Activated CD4-positive, CD25-positive, alpha-beta regulatory T cell (primary cell): Measurements from ENCODE around the gene COPS8.

ENCODE experiments used
- DNase-seq, 4 experiments: peaks; one replicate each; lab custom pipeline; 2025; lab: John Stamatoyannopoulos, UW

Gene COPS8

DNA sequence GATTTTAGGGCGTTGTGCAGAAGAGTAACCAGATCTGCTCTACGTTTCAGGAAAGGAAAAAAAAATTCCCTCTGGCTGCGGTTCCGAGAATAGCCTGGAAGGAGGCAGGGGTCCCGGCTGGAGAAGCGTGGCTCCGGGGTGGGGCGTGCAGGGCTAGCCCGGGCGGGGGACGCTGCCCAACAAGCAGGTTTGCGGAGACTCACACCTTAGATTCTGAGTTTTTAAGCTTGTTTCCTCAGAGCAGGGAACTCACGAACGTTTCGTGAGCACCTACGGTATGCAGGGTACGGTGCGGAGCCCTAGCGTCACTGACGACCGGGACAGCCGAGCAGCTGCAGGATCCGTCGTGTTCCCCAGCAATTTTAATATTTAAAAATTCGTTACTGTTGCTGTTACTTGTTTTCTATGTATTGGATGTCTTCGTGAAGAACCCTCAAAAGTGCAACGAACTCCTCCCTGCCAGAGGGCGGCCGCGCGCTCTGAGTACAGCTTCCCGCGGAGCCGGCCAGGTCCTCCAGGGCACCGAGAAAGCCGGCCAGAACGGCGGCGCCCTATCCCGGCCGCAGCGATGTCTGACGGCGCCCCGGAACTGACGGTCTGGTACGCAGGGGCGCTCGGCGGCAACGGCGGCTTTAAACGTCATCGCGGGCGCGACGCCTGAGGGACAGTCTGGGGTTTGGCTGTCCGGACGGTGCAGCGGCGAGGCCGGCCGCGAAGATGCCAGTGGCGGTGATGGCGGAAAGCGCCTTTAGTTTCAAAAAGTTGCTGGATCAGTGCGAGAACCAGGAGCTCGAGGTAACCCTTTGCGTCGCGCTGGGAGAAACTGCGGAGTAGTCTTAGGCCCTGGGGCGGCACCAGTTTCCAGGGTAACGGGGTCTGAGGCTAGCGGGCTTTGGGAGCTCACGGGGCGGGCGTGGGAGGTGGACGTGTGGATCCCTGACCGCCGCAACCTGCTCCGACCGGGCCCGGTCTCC lies at the start of gene COPS8:
COPS8 (plus strand) TSS at position 642 of the 974 bp plus-strand sequence; CDS start at position 718, 76 bp downstream.
- DNase-seq = peak; percentile 79 to 88 (median 84)

DNA sequence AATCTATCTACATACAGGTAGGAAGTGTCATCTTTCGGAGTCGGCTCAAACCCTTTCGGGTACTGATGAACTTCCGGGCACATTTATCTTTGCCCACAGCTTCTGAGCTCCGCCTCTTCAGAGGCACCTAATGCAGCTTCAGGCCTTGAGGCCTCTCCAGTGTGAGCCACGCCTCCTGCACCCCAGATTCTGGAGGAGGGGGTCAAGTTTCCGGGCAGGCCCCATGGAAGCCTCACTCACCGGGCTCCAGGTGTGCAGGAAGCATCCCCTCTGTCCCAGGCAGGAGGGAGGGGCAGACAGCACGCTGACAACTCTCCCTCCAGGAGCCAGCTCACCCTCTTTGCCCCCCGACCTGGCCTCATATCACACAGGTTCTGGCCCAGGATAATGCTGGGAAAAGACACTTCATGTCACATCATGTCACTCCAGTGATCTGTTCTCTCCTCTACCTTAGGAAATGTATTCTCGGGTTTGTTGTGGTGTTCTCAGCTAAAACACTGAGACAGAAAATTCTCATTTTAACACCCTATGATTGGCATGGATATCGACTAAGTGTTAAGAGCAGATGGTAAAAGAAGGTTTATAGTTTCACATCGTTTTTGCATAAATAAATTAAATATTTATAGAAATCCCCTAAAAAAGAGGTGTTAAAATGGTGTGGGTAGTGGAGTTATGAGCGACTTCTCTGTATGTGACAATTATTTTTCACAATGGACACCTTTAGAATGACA lies 46.2 kb upstream of the COPS8 start:
- DNase-seq = no peak

DNA sequence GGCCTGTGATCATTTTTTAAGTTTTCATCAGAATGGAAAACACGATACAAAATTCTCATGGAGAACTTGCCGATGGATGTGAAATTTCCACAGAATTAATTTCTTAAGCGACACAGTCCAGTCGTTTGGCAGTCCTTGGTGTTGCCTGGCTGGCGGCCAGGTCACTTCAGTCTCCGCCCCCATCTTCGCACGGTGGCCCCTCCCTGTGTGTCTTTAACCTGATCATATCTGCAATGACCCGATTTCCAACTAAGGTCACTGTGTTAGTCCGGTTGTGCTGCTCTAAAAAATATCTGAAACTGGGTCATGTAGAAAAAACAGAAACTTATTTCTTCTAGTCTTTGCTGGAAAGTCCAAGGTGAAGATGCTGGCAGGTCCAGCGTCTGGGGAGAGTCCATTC lies 44.5 kb upstream of the COPS8 start:
- DNase-seq = no peak

DNA sequence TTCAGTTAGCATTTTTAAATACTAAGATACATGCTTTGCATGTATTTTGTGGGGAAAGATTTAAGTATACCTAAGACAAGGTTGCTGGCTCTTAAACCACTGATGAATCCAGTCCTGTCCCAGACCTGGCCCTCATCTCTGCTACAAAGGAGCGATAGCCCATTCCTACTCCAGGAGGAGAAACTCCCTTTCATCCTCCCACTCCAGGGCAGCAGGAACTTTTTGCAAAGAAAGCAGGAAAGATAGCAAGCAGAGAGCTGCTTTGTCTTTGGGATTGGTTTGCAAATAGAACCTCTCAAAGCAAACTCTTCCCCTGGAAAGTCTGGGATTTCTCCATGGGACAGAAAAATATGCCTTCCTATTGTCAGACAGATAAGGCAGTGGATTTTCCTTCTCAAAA lies 43.6 kb upstream of the COPS8 start:
- DNase-seq = no peak

DNA sequence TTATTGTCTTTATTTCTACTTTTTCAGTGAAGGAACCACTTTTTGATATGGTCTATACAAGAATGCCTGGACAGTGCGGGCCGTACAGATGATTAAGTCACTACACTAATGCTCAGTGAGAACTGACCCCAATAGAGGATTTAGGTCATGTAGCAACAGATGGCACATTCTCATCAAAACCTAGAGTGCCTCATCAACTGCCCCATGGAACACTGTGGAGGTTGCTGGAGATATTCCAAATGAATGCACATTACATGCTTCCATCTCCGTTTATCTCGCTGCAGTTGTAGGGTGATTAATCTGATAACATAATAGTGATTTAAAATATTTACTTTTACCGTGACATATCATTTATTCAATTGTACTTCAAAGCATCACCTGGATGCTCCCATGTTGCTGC lies 41.8 kb upstream of the COPS8 start:
- DNase-seq = no peak

DNA sequence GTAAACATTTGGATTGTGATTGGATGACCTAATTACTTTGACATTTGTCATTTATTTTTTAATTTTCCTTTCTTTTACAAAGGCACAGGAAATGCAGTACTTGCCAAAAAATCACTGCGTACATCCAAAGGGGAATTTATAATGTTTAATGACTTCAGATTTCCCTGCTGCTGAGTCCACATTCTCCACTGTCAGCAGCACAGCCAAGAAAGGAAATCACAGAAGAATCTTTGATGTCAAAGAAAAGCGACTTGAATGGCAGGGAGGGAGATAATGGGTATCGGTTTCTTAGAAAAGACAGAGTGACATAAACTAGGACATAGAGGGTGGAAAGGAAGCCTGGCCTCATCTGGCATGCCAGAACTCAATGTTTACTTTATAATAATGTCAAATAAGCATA lies 41.4 kb upstream of the COPS8 start:
- no peak for DNase-seq

DNA sequence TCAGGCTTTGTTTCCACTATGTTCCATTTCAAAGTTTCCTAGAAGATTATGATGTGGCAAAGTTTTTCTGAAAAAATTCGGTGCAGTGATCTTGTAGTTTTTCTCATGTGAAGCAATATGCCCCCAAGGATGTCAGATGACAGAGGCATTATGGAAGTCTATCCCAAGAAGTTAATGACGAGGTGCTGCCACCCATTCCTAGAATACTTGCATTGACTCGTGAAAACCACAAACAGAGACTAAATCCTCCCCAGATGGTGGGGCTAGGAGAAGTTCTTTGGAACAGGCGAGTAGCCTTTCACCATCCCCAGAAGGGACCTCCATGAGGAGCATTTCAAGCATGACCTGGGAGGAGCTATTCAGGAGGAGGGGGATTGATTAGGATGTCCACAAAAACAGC lies 40.2 kb upstream of the COPS8 start:
- DNase-seq = no peak

DNA sequence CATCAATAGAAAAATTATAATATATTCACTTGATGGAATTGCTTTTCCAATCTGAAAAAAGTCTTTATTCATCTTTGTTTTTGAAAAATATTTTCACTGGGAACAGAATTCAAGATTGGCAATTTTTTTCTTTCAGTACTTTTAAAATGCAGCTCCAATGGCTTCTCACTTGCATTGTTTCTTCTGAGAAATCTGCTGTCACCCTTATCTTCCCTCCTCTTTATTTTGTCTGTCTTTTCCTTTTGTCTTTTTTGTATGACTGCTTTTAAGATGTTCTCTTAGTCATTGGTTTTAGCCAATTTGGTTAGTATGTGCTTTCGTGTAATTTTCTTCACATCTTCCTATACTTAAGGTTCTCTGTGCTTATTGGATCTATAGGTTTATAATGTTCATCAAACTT lies 37.1 kb upstream of the COPS8 start:
- DNase-seq = no peak

DNA sequence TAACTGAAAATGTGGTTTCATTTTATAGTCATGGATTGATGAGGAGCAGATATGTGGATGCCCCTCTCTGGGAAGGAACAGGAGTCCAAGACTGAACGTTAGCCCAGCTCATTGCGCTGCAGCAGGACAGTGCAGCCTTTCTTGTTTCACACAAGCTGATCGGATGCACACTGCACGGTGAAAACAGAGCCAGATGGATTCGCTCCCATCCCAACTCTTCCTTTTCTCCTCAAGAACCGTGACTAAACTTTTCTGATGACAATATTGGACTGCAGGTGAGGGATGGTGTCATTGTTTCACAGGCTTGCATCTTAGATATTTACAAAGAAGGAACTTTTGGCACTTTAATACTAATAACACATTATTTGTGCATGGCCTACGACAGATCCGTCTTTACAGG lies 33.8 kb upstream of the COPS8 start:
- no peak for DNase-seq

DNA sequence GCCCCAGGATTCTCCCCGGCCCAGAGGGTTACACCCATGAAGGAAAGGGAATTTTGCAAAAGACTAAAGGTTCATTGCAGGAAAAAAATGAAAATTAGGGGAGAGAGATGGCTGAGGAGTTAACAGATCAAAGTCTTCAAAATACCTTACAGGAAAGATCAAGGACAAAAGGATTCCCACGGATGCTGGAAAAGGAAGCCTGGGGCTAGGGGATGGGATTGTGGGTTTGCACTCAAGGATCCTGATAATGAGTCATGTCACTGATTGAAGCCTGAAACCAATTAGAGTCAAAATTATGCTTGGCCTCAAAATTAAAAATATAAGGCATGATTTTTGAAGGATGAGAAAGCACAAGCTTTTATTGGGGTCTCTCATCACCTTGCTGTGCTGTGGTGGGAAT lies 32.6 kb upstream of the COPS8 start:
- no peak for DNase-seq

DNA sequence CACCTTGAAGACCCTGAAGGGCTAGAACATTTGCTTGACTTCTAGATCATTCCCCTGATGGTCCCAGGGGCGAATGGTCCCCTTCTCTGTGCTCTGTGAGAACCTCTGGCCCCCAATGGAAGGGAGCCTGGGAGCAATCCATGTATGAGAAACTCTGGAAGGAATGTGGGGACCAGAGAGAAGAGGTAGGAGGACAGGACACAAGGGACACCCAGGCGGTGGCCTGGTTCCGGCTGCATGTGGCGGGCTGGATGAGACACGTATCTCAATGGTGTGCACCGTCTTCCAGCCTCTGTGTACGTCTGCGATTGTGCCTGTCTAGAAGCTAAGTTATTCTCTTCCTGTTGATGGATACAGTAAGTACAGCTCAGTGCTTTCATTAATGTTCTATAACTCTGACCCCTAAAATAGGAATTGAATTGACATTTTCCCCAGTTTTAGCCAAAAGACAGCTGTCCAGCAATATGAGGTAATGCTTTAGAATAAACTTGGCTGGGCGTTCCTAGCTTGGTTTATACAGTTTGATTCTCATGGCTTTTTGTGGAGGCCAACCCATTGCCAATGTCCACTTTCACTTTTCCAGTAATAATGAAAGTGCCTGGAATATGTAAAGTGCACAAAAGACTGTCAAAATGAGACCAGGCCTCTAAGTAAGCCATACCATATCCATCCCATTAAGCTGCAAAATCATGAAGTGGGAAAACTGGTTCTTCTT lies 30.1 kb upstream of the COPS8 start:
- DNase-seq = no peak

DNA sequence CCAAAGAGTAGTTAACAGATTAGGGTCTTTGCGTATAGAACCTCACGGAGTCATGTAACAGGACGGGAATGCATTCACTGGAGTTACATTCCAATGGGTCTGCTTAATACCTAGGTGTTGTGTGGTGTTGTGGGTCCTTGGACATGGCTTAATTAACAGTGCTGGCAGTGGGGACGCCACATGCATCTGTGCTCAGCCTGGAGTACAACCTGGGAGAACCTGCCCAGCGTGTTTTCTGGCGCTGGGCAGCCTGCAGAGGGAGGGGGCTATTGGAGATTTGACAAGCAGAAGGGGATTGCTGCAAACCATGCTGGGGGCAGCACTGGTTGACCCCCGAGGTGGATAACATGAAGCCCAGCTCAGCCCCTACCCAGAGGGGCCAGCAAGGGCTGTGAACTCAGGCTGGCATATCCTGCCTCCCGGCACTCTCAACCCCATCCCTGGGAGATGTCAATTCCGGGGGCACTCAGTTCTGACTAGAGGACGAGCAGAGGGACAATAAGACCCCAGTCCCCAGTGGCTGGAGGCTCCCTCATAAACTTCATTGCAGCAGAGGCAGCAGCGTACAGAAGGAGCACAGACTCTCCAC lies 29.3 kb upstream of the COPS8 start:
- no peak for DNase-seq

DNA sequence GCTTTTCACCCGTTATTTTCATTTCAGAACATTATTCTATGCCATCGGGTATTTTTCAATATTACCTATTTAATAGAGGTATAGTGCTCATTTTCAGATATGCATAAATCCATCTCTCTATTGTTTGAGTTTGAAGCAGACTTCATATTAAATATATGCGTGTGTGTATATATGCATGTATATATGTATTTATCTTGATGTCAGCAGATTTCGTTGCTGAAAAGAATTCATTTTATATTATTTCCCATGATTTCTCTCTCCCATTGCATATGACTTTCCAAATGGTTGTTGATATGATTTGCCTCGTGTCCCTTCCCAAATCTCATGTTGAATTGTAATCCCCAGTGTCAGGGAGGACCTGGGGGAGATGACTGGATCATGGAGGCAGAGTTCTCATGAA lies 28.6 kb upstream of the COPS8 start:
- DNase-seq = no peak

DNA sequence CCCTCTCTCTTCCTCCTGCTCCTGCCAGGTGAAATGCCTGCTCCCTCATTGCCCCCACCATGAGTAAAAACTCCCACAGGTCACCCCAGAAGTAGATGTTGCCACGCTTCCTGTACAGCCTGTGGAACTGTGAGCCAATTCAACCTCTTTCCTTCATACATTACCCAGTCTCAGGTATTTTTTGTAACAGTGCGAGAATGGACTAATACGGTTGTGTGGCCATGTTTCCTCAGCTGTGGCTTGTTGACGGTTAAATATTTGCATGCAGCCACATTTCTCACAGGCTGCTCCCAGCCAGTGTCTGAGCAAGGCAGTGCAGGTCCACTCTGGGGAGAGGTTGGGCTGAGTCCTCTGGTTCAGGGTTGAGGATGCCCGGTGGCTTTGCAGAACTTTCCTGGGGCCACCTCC lies 27.8 kb upstream of the COPS8 start:
- DNase-seq = no peak

DNA sequence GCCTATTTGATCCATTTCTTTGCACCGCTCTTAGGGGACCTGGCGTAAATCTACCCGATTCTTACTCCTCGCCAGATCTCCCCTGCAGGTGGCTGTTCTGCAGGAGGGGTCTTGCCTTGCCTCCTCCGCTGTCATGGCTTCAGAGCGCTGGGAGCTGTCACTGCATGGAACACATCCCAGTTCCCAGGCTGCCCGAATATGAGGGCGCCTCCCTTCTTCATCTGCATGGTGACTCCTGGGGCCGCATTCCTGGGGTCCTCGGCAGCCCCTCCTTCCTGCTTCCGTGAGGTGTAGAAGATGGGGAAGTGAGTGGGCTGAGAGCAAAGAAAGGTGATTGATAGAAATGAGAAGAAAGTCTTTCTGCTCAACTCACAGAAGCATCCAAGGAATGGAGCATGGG lies 27.3 kb upstream of the COPS8 start:
- DNase-seq = no peak

DNA sequence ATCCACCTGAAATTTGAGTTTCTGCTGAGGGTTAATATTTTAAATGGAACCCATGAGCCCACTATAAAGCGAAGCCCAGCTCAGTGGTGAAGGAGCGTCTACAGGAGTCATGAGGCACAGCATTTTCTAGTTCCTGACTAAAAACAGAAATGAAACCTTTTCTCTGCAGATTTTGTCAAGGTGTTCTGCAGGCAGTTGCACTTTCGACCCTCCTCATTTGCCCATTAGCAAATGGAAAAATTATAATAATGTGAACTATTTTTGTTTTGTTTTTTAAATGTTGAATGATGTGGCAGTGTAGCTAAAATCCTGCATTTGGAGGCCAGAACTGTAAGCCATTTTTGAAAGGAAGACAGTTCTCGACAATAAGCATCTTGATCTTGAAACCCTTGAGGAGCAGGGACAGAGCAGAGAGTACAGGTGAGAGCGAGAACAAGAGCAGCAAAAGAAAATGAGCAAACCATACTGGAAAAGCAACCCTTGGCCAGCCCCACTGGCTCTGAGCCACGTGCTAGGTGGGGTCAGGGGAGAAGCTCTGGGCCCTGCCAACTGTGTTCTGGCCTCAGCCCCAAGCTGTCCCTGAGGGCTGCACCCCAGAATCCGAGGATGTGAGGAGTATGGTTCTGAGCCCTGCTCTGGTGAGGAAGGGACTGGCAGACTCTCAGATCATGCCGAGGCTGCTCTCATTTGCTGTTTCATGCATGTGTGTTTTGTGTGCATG lies 26.4 kb upstream of the COPS8 start:
- no peak for DNase-seq

DNA sequence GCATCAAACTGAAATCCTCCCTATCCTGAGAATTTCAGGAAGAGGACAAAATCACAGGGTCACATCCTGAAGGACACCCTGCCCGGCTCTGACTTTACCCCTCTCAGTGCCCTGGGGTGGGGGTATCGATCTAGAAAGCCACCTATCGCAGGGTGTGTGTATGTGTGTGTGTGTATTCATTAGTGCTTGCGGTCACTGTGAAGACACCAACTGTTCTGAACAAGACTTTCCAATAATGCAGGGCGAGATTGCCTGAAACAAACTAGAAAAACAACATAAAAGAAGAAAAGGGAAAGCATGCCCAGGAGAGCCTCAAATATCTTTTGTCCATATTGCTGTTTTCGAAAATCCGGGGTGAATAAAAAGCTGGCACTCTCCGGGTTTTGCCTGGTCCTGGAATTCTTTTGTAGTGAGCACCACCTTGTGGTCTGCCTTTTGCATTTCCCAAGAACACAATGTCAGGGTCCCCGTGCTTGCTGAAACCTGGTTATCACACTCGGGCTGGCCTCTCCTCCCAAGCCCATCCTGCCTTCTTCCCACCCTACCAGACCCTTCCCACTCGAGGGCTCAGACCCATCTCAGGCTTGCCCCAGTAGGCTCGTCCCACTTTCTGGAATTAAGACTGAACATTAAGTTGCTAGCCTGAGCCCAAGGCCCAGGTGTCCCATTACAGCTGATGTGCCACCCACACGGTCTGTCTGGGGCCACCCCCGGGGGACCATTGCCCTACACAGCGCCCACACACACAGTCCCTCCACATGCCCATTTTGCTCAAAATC lies 25.0 kb upstream of the COPS8 start:
- DNase-seq = no peak

DNA sequence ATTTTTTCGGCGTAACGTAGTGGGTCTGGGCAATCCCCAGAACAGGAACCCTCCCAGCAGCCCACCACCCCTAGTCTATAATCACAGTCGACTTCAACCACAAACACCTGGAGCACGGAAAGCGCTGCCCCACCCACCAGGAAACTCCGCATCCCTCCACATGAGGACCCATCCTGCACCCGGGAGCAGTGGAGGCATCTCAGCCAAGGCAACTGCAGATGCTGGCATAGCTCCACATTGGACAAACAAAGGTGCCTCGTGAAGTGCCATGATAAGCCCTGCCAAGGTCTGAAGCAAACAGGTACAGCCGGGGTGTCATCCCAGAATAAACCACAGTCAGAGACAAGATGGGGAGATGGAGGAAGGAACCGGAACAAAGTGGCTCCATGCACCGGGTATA lies 24.3 kb upstream of the COPS8 start:
- no peak for DNase-seq

DNA sequence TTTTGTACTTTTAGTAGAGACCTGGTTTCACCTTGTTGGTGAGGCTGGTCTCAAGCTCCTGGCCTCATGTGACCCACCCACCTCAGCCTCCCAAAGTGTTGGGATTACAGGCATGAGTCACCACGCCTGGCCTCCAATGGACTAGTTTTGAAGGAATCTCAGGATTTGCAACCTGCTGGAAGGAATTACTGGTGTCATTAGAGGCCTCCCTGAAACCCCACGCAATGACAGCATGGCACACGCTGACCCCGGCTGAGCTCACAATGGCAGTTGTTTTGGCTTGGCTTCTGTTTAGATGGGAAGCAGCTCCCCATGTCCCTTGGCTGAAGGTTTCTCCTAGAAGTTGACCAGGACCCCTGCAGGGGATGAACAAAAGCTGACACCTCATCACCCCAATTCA lies 23.1 kb upstream of the COPS8 start:
- DNase-seq = no peak

DNA sequence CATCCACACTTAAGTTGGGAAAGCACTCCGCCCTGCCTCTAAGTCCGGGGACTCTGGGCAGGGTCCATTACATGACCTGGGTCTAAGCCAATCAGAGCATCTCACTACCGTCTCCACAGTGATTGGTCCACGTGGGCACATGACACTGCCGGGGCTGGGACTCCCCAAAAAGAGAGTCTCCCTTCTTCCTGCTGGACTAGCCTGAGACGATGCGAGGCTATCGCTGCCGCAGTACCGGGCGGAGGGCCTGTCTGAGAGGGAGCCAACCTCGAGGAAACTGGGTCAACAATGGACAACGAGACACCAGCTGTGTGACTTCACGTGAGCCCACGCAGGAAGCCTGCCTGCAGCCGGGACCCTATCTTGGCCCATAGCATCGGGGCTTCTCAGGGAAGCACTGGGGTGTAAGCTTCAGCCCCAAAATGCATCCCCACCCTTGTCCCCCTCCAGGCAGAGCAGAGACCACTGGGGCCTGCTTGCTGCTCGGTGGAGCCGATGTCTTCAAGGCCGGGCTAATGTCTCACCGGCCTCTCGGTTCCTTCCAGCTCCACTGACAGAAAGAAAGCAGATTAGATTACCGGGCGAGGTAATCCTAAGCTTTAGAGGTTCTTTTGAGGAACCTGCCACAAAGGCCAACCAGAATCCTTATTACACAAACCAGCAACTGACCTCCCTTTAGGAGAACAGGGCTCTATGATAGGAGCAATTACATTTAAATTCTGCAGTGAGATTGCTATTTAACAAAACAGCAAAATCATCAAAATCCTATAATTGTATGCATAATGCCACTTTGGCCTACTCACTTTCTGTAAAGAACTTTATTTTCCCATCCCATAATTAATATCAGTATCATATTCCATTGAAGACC lies 21.3 kb upstream of the COPS8 start:
- no peak for DNase-seq
